SK-N-MC (cell line): ENCODE data around the gene TMEM204.

Experiments used
- EZH2 ChIP-seq: fragments of 200-600 bp; sonication (generic); IDR thresholded peaks from one replicate; pipeline ENCODE4 v1.6.1; 2017; ENCODE audit warnings: antibody characterized with exemption
- FOXP2 ChIP-seq: optimal IDR thresholded peaks from 2 replicates; pipeline ENCODE3; 2011; ENCODE audit warnings: mild to moderate bottlenecking, moderate library complexity; ENCODE audit not compliant: insufficient read depth; ENCODE audit errors: extremely low read length, control extremely low read depth
- POLR2AphosphoS5 ChIP-seq: IDR thresholded peaks from 2 replicates; pipeline ENCODE4 v1.6.1; 2012; ENCODE audit warnings: mild to moderate bottlenecking, low read depth, low read length, borderline replicate concordance

- no peak for TF ChIP-seq POLR2AphosphoS5
- TF ChIP-seq EZH2, result no peak
- no peak for TF ChIP-seq FOXP2
Measured at GRCh38 chr16:1560866-1561265, 27.4 kb downstream of the TMEM204 start.
